ENCODE data around the gene PPP1R9A.

The PPP1R9A gene

GRCh38 chr7:94874036-94874785 is 33.2 kb upstream of the PPP1R9A start:
- no peak for ATAC-seq (ENCODE audit: insufficient read depth, low read depth)
- Histone ChIP-seq H3K9me3 (ENCODE audit: insufficient read depth, low read length, severe bottlenecking) (peaks cover 3% of the 10 kb centered on the region), H3K9ac (ENCODE audit: low read depth, low read length) (no peak overlapping the region), H2AFZ (ENCODE audit: low read depth, low read length) (no peak overlapping the region), H3K4me2 (ENCODE audit: insufficient read depth, low read length) (no peak overlapping the region), H4K20me1 (ENCODE audit: insufficient read depth, low read length) (no peaks in the 10 kb centered on the region), H3K36me3 (ENCODE audit: insufficient read depth, low read length) (no peaks in the 10 kb centered on the region), H3K27ac (ENCODE audit: low read length) (no peak overlapping the region), H3K4me3 (ENCODE audit: low read depth in 1 of 2, low read length in 2 of 2) (no peak overlapping the region), H3K4me1 (ENCODE audit: insufficient read depth, low read length) (no peaks in the 10 kb centered on the region), H3K79me2 (ENCODE audit: insufficient read depth, low read length) (no peaks in the 10 kb centered on the region), H3K27me3 (ENCODE audit: insufficient read depth, low read length, poor library complexity) (no peaks in the 10 kb centered on the region)
- no peak for TF ChIP-seq CTCF (IDR thresholded peaks at IDR 0.05; ENCODE audit: borderline replicate concordance, extremely low read depth, low read length, poor library complexity, severe bottlenecking)
- TF ChIP-seq EZH2 (IDR thresholded peaks at IDR 0.05; ENCODE audit: borderline replicate concordance, low read depth, low read length, severe bottlenecking): no peak
- no peak for DNase-seq

GRCh38 chr7:94875201-94875600 is 32.2 kb upstream of the PPP1R9A start:
- H3K36me3 ChIP-seq (ENCODE audit: insufficient read depth, low read length): no peaks in the 10 kb centered on the region
- no peak overlapping the region for H3K27ac ChIP-seq (ENCODE audit: low read length)
- no peaks in the 10 kb centered on the region for H3K4me1 ChIP-seq (ENCODE audit: insufficient read depth, low read length)
- no peaks in the 10 kb centered on the region for H3K27me3 ChIP-seq (ENCODE audit: insufficient read depth, low read length, poor library complexity)
- ATAC-seq (ENCODE audit: insufficient read depth, low read depth) (no peak), DNase-seq (no peak)
- no peak overlapping the region for H3K4me2 ChIP-seq (ENCODE audit: insufficient read depth, low read length)
- H3K79me2 ChIP-seq (ENCODE audit: insufficient read depth, low read length): no peaks in the 10 kb centered on the region
- no peak overlapping the region for H3K4me3 ChIP-seq (ENCODE audit: low read depth in 1 of 2, low read length in 2 of 2)
- no peak overlapping the region for H2AFZ ChIP-seq (ENCODE audit: low read depth, low read length)
- no peak for TF ChIP-seq EZH2 (IDR thresholded peaks at IDR 0.05; ENCODE audit: borderline replicate concordance, low read depth, low read length, severe bottlenecking)
- no peak for TF ChIP-seq CTCF (IDR thresholded peaks at IDR 0.05; ENCODE audit: borderline replicate concordance, extremely low read depth, low read length, poor library complexity, severe bottlenecking)
- H4K20me1 ChIP-seq (ENCODE audit: insufficient read depth, low read length): no peaks in the 10 kb centered on the region
- no peak overlapping the region for H3K9ac ChIP-seq (ENCODE audit: low read depth, low read length)
- H3K9me3 ChIP-seq (ENCODE audit: insufficient read depth, low read length, severe bottlenecking): peaks cover 3% of the 10 kb centered on the region

- Histone ChIP-seq H3K9me3 (ENCODE audit: insufficient read depth, low read length, severe bottlenecking) (peaks cover 3% of the 10 kb centered on the region), H3K79me2 (ENCODE audit: insufficient read depth, low read length) (no peaks in the 10 kb centered on the region), H3K4me1 (ENCODE audit: insufficient read depth, low read length) (no peaks in the 10 kb centered on the region), H3K9ac (ENCODE audit: low read depth, low read length) (no peak overlapping the region), H3K36me3 (ENCODE audit: insufficient read depth, low read length) (no peaks in the 10 kb centered on the region), H4K20me1 (ENCODE audit: insufficient read depth, low read length) (no peaks in the 10 kb centered on the region), H3K27ac (ENCODE audit: low read length) (no peak overlapping the region), H2AFZ (ENCODE audit: low read depth, low read length) (no peak overlapping the region), H3K4me2 (ENCODE audit: insufficient read depth, low read length) (no peak overlapping the region), H3K4me3 (ENCODE audit: low read depth in 1 of 2, low read length in 2 of 2) (no peak overlapping the region), H3K27me3 (ENCODE audit: insufficient read depth, low read length, poor library complexity) (no peaks in the 10 kb centered on the region)
- DNase-seq (no peak), ATAC-seq (ENCODE audit: insufficient read depth, low read depth) (no peak)
- no peak for TF ChIP-seq EZH2 (IDR thresholded peaks at IDR 0.05; ENCODE audit: borderline replicate concordance, low read depth, low read length, severe bottlenecking)
- TF ChIP-seq CTCF (IDR thresholded peaks at IDR 0.05; ENCODE audit: borderline replicate concordance, extremely low read depth, low read length, poor library complexity, severe bottlenecking): no peak
These were observed 29.4 kb upstream of the PPP1R9A start for GRCh38 chr7:94877731-94878670.
